ENCODE results near the gene HCST. TPM values are rescaled to one million over a fixed set of nuclear protein-coding genes. Genes with fewer than 3 reads are reported as not detected.
"Not testable (repeated sequence)": the region's sequence is repeated elsewhere in the genome, so short reads cannot be mapped to it uniquely, and the experiment has no call there.

HCST gene
- polyA plus RNA-seq, 4 donors = 3.0 to 4.5 (median 3.4) TPM

- no peak for DNase-seq (ENCODE audit: low read depth in 4 of 4, low spot score in 2 of 4)
These were observed 23.3 kb upstream of the HCST start for GRCh38 chr19:35879068-35879467.

GRCh38 chr19:35879770-35880317, 22.5 kb upstream of the HCST start:
- peak in 1 of 4 donors; percentile 80 for DNase-seq (ENCODE audit: low read depth in 4 of 4, low spot score in 2 of 4)

DNA sequence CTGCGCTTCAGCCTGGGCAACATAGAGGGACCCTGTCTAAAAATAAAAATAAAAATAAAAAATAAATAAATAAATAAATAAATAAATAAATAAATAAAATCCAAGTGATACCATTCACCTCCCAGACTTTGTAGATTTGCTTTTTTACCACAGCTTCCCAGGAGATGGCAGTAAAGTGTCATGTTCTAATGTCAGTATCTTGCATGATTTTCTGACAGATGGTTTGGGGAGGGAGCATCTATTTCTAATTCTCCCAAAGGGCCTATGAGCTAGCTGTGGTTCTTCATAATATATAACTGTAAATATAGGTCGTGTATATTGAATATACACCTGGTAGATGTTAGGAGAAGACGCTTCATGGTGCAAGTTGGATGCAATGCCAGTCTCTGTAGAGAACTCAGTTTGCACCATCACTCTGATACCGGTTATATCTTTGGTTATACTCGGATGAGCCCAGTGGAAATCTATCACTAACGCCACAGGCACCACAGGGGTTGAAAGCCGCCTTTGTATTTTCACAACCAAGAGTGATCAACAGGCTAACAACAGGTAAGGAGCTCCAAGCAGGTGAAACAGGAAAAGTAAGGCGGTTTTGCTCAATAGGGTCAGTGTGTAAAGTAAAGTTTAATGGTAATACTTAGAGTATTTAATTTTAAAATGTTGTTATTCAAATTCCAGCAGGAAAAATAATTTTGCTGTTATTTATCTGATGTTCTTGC, 20.1 kb upstream of the HCST start:
- no peak for DNase-seq (ENCODE audit: low read depth in 4 of 4, low spot score in 2 of 4)

- no peak for DNase-seq (ENCODE audit: low read depth in 4 of 4, low spot score in 2 of 4)
These were observed 18.4 kb upstream of the HCST start for GRCh38 chr19:35883882-35884281.

- no peak for DNase-seq (ENCODE audit: low read depth in 4 of 4, low spot score in 2 of 4)
These were observed 17.0 kb upstream of the HCST start for GRCh38 chr19:35885225-35885738.

DNA sequence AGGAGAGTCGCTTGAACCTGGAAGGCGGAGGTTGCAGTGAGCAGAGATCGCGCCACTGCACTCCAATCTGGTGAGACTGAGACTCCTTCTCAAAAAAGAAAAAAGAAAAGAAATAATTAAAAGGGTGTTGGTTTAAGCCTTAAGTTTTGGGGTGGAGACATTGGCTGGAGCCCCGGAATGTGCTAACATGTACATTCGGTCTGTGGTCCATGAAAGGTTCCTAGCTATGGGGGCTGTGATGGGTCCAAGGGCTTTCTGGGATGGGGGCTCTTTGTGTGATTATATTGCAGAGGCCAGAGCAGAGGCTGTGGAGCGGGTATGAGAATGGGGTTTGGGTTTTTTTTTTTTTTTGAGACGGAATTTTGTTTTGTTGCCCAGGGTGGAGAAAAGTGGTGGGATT, 16.4 kb upstream of the HCST start:
- DNase-seq (ENCODE audit: low read depth in 4 of 4, low spot score in 2 of 4) = no peak

GRCh38 chr19:35887197-35887596, 15.1 kb upstream of the HCST start:
- DNase-seq (ENCODE audit: low read depth in 4 of 4, low spot score in 2 of 4) = no peak

DNA sequence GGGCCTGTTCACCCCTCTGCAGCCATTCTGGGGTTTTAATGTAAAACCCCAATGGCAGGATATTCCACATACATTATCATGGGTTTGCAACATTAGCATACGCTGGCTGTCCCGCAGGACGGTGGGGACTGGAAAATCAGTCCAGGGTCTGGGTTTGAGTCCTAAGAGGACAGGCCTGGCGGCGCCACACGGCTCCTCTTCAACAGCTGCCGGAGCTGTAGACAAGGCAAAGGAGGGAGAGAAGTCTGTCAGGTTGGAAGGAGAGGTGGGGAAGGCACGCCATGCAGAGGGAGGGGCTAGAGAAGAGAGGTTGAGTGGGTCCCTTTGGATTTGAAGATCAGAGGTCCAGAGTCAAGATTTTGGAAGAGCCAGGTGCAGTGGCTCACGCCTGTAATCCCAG, 13.9 kb upstream of the HCST start:
- no peak for DNase-seq (ENCODE audit: low read depth in 4 of 4, low spot score in 2 of 4)

GRCh38 chr19:35889370-35890112, 12.8 kb upstream of the HCST start:
- no peak for DNase-seq (ENCODE audit: low read depth in 4 of 4, low spot score in 2 of 4)

DNA sequence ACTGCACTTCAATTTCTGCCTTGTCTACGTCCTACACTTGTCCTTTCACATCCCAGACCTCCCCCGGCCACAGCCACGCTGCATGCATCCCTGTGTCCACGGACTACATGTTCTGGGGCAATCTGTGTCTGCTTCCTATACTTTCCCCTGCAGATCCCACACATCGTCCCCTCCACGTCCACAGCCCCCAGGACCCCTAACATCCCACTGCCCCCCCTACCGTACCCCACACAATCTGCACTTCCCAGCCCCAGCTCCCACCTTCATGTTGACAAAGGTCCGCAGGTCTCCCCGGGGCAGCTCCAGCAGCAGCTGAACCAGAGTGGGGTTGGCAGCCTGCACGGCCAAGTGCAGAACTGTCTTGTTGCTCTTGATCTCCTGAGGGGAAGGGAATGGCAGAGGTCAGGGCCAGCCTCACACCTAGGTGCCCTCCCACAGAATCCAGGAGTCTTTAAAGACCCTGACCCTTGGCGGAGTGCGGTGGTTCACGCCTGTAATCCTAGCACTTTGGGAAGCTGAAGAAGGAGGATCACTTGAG, 12.1 kb upstream of the HCST start:
- DNase-seq (ENCODE audit: low read depth in 4 of 4, low spot score in 2 of 4) = no peak

DNA sequence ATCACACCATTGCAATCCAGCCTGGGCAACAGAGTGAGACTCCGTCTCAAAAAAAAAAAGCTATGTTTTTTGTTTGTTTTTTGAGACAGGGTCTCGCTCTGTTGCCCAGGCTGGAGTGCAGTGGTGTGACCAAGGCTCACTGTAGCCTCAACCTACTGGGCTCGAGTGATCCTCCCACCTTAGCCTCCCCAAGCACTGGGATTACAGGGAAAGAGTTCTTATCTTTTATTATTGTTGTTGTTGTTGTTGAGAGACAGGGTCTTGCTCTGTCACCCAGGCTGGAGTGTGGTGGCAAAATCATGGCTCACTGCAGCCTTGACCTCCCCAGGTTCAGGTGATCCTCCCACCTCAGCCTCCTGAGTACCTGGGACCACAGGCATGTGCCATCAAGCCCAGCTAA, 10.5 kb upstream of the HCST start:
- DNase-seq (ENCODE audit: low read depth in 4 of 4, low spot score in 2 of 4) = not testable (repeated sequence)

DNA sequence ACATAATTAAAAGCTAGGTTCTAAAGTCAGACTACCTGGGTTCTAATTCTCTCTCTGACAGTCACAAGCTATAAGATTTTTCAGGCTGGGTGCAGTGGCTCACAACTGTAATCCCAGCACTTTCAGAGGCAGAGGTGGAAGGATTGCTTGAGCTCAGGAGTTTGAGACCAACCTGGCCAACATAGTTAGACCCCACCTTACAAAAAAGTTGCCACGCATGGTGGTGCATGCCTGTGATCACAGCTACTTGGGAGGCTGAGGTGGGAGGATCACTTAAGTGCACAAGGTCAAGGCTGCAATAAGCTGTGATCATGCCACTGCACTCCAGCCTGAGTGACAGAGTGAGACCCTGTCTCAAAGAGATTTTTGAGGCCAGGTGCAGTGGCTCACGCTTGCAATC, 8.0 kb upstream of the HCST start:
- DNase-seq (ENCODE audit: low read depth in 4 of 4, low spot score in 2 of 4) = no peak

DNA sequence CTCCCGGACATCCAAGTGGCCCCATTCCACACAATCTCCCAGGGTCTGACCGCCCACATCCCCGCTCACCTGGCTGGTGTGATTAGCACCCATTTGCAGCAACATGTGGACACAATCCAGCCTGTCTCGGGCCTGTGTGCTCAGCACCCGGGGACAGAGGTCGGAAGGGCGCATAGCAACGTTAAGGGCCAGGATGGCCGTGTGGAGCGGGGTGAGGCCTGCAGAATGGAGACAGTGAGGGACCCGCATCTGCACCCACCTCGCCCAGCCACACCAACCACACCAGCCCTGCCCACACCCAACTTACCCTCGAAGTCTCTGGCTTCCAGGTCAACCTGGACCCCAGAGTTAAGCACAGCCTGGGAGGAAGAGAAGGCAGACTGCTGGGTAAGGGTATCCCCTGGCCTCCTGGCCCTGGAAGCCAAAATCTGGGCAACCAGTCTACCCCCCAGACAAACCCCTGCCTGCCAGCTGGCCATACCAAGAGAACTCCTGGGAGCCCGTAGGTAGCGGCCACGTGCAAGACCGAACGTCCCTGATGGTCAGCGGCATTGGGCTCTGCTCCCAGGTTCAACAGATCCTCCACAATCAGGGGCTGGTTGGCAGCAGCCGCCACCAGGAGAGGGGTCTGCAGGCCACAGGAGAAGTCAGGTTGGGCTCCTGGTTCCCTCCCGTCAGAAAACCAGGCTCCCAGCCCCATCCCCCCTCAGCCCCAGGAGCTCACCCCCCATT, 6.3 kb upstream of the HCST start:
- no peak for DNase-seq (ENCODE audit: low read depth in 4 of 4, low spot score in 2 of 4)

GRCh38 chr19:35896643-35897040, 5.7 kb upstream of the HCST start:
- DNase-seq (ENCODE audit: low read depth in 4 of 4, low spot score in 2 of 4) = no peak

- no peak for DNase-seq (ENCODE audit: low read depth in 4 of 4, low spot score in 2 of 4)
These were observed 4.5 kb upstream of the HCST start for GRCh38 chr19:35897706-35898451.

DNA sequence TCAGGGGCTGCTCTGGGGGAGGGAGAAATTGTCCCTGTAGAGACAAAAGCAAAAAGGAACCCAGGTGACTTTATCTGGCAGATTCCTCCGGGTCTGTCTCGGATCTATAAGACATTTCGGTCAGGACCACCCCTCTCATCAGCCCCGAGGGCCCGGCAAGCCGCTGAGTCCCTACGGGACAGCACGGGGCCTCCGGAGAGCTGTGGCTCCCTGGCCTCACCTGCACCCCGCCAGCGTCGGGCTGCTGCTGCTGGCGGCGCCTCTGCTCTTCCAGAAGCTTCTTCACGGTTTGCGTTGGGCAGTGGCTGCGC, 3.9 kb upstream of the HCST start:
- DNase-seq (ENCODE audit: low read depth in 4 of 4, low spot score in 2 of 4) = no peak

DNA sequence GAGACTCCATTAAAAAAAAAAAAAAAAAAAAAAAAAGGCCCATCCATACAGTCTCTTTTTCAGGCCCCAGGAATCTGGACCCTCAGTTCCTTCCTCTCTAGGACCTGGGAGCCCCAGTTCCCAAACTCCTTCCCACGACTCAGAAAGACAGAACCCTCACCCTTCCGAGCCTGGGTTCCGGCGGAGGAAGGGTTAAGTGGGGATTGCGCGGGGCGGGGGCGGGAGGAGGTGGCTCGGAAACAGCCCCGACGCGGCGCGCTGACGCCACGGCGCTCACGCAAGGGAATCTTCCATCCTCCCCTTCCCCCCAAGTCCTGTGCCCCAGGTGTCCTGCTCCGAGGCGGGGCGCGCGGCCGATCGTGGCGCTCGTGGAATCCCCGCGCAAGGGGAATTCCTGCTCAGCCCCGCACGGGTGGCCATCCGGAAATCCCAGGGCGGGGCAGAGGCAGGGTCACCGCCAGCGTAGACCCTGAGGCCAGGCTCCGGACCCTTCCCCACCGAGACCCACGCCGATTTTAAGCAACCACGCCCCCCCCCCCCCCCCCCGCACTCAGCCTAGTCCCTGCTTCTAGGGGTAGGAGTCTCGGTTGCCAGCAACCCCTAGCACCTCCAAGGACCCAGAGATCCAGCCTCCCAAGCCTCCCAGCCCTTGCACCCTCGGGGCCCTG, 2.6 kb upstream of the HCST start:
- peak in 2 of 4 donors; percentile 59 to 67 for DNase-seq (ENCODE audit: low read depth in 4 of 4, low spot score in 2 of 4)

GRCh38 chr19:35901055-35901644, 1.2 kb upstream of the HCST start:
- no peak for DNase-seq (ENCODE audit: low read depth in 4 of 4, low spot score in 2 of 4)

GRCh38 chr19:35902870-35903475, 644 bp downstream of the HCST start:
- no peak for DNase-seq (ENCODE audit: low read depth in 4 of 4, low spot score in 2 of 4)
